Fibroblast of lung (primary cell): ENCODE results near the gene TIMMDC1. TPM values are rescaled to one million over a fixed set of nuclear protein-coding genes. Genes with fewer than 3 reads are reported as not detected.

Source experiments
- DNase-seq, 2 donors: peaks; one replicate each; pipeline versions ENCODE4 v3.0.0 to v3.0.0-alpha.2; 2010; ENCODE audit warnings: low read depth in 2 of 2
- H2AFZ ChIP-seq: 2 replicates; pipeline ENCODE4 v1.5.1; 2012; ENCODE audit warnings: low read length, control low read depth, inconsistent platforms
- H3K27ac ChIP-seq: 2 replicates; pipeline ENCODE4 v1.5.1; 2011; ENCODE audit warnings: low read length, control low read depth; ENCODE audit not compliant: insufficient read depth
- H3K27me3 ChIP-seq: 2 replicates; pipeline ENCODE4 v1.5.1; 2011; ENCODE audit warnings: mild to moderate bottlenecking, low read length; ENCODE audit not compliant: control insufficient read depth, insufficient read depth
- H3K36me3 ChIP-seq: 2 replicates; pipeline ENCODE4 v1.5.1; 2011; ENCODE audit warnings: low read length; ENCODE audit not compliant: control insufficient read depth, insufficient read depth
- H3K4me1 ChIP-seq: 2 replicates; pipeline ENCODE4 v1.5.1; 2011; ENCODE audit warnings: low read length; ENCODE audit not compliant: control insufficient read depth, insufficient read depth; ENCODE audit errors: extremely low read depth
- H3K4me2 ChIP-seq: 2 replicates; pipeline ENCODE4 v1.5.1; 2011; ENCODE audit warnings: low read length, control low read depth; ENCODE audit not compliant: insufficient read depth; ENCODE audit errors: extremely low read depth
- H3K4me3 ChIP-seq, 4 experiments: fragments of 200-600 bp in 1 of 4; sonication (generic) in 1 of 4; replicated peaks in 1 of 4; 2 replicates each; pipeline ENCODE4 v1.5.1; 2011 to 2016; ENCODE audit warnings: low read length in 4 of 4, low read depth in 3 of 4, mild to moderate bottlenecking in 3 of 4, control low read depth in 2 of 4, inconsistent platforms in 1 of 4, mixed read lengths in 1 of 4; ENCODE audit not compliant: insufficient read depth in 1 of 4; ENCODE audit errors: control extremely low read depth in 1 of 4
- H3K79me2 ChIP-seq: 2 replicates; pipeline ENCODE4 v1.5.1; 2012; ENCODE audit warnings: mild to moderate bottlenecking, low read length, inconsistent platforms; ENCODE audit not compliant: control insufficient read depth, insufficient read depth
- H3K9ac ChIP-seq: 2 replicates; pipeline ENCODE4 v1.5.1; 2011; ENCODE audit warnings: mild to moderate bottlenecking, low read length, control low read depth; ENCODE audit not compliant: insufficient read depth
- H3K9me3 ChIP-seq: 2 replicates; pipeline ENCODE4 v1.5.1; 2012; ENCODE audit warnings: low read depth, low read length; ENCODE audit not compliant: control insufficient read depth, insufficient read depth
- H4K20me1 ChIP-seq: 2 replicates; pipeline ENCODE4 v1.5.1; 2011; ENCODE audit warnings: low read length; ENCODE audit not compliant: control insufficient read depth, insufficient read depth; ENCODE audit errors: extremely low read depth
- CTCF ChIP-seq, 2 donors: IDR thresholded peaks in 1 of 2; conservative IDR thresholded peaks in 1 of 2; 1 replicate in 1 of 2; 2 replicates in 1 of 2; pipeline ENCODE4 v1.5.1; 2011 to 2012; ENCODE audit warnings: low read length in 2 of 2, control low read depth in 1 of 2, inconsistent platforms in 1 of 2, low read depth in 1 of 2, mild to moderate bottlenecking in 1 of 2
- EZH2 ChIP-seq: IDR thresholded peaks from 2 replicates; pipeline ENCODE4 v1.5.1; 2012; ENCODE audit warnings: low read length, control low read depth, mild to moderate bottlenecking; ENCODE audit errors: missing control alignments
- polyA plus RNA-seq, 2 donors: library from polyadenylated mRNA; depleted of rRNA in 1 of 2; stranded (reverse) in 1 of 2; unstranded in 1 of 2; fragments of >200 nt; gene quantifications; 2 replicates each; pipeline ENCODE4 v1.2.1, GENCODE V29; 2011 to 2012; ENCODE audit warnings: missing spikeins in 1 of 2
- total RNA-seq: library from RNA; depleted of rRNA; stranded (reverse); fragments of >200 nt; gene quantifications from 2 replicates; pipeline ENCODE4 v1.2.1, GENCODE V29; 2014

TIMMDC1 gene
- total and polyA plus RNA-seq, 2 donors (not counting 1 experiment from before 2014, with no cell fraction given), result 59.5 to 60.1 TPM

DNA sequence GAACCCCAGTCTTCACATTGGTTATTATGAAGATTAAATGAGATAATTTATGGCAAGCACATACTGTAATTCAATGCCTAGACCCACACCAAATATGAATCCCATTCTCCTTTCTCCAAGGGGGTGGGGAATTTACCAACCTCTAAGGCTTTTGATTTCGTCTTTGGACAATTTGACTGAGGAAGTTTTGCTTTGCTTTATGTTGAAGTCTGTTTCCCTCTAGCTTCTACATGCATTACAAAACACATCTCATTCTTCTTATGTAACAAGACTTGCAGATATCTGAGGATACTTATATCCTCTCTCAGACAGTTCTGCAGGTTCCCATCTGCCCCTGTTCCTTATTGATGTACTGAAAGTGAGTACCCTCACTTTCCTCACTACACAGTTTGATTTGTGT is 48.9 kb downstream of the TIMMDC1 start:
- TF ChIP-seq EZH2 (no peak), CTCF (conservative IDR thresholded peaks at IDR 0.05 in 1 of 2, IDR thresholded peaks at IDR 0.05 in 1 of 2; ENCODE audit: low read depth in 1 of 2, low read length in 2 of 2) (no peak)
- no peaks in the 10 kb centered on the region for H3K79me2 ChIP-seq
- H4K20me1 ChIP-seq, result no peaks in the 10 kb centered on the region
- H2AFZ ChIP-seq, result no peak overlapping the region
- H3K27ac ChIP-seq, result no peak overlapping the region
- H3K27me3 ChIP-seq, result no peaks in the 10 kb centered on the region
- H3K9me3 ChIP-seq, result no peaks in the 10 kb centered on the region
- H3K36me3 ChIP-seq, result no peaks in the 10 kb centered on the region
- no peak for DNase-seq
- no peak overlapping the region for H3K4me3 ChIP-seq
- no peak overlapping the region for H3K4me2 ChIP-seq
- H3K9ac ChIP-seq, result no peak overlapping the region
- no peaks in the 10 kb centered on the region for H3K4me1 ChIP-seq

DNA sequence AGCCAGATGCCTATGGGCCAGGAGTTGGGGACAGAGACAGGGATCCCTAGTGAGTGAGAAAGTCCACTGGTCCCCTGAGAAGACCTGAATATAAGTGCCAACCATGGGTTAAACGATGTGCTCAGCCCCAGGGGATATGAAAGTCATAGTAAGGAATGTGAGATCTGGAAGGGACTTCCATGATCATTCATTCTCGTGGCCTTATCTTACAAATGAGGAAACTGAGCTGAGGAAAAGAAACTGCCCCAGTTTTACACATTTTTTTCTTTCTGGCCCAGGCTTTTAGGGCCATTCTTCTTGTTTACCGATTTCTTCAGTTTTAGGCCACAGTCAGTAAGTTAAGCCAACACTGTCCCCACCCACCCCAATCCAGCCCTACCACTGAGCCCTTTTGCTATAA is 50.0 kb downstream of the TIMMDC1 start:
- DNase-seq, result no peak
- Histone ChIP-seq H3K9ac (no peak overlapping the region), H3K36me3 (no peaks in the 10 kb centered on the region), H3K27ac (no peak overlapping the region), H4K20me1 (no peaks in the 10 kb centered on the region), H3K9me3 (no peaks in the 10 kb centered on the region), H3K4me3 (no peak overlapping the region), H2AFZ (no peak overlapping the region), H3K27me3 (no peaks in the 10 kb centered on the region), H3K4me2 (no peak overlapping the region), H3K4me1 (no peaks in the 10 kb centered on the region), H3K79me2 (no peaks in the 10 kb centered on the region)
- no peak for TF ChIP-seq CTCF (conservative IDR thresholded peaks at IDR 0.05 in 1 of 2, IDR thresholded peaks at IDR 0.05 in 1 of 2; ENCODE audit: low read depth in 1 of 2, low read length in 2 of 2)

DNA sequence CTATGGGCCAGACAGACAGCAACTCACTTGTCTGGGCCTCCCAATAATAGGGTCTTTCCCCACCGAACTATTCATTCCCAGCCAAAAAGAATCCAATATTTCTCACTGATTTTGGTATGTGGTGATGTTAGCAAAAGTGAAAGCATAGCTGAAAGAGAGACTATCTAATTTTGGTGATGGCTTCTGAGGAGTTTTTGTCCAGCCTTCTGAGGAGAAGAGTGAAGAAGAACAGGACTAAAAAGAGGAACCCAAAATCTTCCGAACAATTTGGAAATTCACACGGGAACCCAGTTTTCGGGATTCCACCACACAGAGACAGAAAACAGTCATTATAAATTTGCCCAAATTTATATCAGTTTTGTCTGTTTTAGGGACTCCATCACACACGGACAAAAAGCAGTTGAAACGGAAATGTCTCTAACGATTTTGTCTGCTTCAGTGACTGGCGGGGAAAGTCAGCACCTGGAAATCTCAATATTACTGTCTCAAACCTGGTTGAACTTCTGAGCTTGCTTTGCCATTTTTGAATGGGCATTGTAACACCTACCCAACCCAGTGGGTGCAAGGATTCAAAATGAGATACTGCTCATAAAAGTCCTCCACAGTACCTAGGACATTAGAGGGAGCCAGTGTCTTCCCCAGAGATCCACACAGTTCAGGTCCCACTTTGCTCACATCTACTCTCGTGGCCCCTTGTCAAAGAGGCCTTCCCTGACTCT is 52.0 kb downstream of the TIMMDC1 start:
- no peaks in the 10 kb centered on the region for H4K20me1 ChIP-seq
- no peaks in the 10 kb centered on the region for H3K79me2 ChIP-seq

More for the DNA sequence above, 52.0 kb downstream of the TIMMDC1 start:
- H3K4me2 ChIP-seq, result no peak overlapping the region
- no peak for DNase-seq
- H2AFZ ChIP-seq, result no peak overlapping the region
- no peaks in the 10 kb centered on the region for H3K4me1 ChIP-seq
- no peaks in the 10 kb centered on the region for H3K9me3 ChIP-seq
- no peaks in the 10 kb centered on the region for H3K36me3 ChIP-seq
- TF ChIP-seq EZH2 (no peak), CTCF (conservative IDR thresholded peaks at IDR 0.05 in 1 of 2, IDR thresholded peaks at IDR 0.05 in 1 of 2; ENCODE audit: low read depth in 1 of 2, low read length in 2 of 2) (no peak)
- H3K27me3 ChIP-seq, result no peaks in the 10 kb centered on the region
- H3K27ac ChIP-seq, result no peak overlapping the region
- H3K4me3 ChIP-seq, result no peak overlapping the region
- no peak overlapping the region for H3K9ac ChIP-seq
